PC-3 (cell line): ENCODE measurements around the gene MRFAP1L1. TPM values are rescaled to one million over a fixed set of nuclear protein-coding genes. Genes with fewer than 3 reads are reported as not detected.

Source experiments
- ATAC-seq: fragments of 200-7000 bp; cut with Tn5 transposase; 2 replicates; pipeline ENCODE4 v1.9.1; 2020; ENCODE audit warnings: mild to moderate bottlenecking, moderate library complexity
- BruUV-seq: library from RNA; stranded (reverse); fragments of 400-500 nt; replicated peaks from 2 replicates; lab custom pipeline; 2021; lab: Mats Ljungman, UMichigan
- CTCF ChIA-PET: fragments of 300-600 bp; sonication (Branson Sonifier 250); formaldehyde crosslinking; loops from one replicate; lab custom pipeline; 2022; ENCODE audit warnings: antibody characterized with exemption; lab: Charles Lee
- POLR2A ChIA-PET: fragments of 300-600 bp; sonication (Branson Sonifier 250); formaldehyde crosslinking; loops from one replicate; lab custom pipeline; 2022; ENCODE audit warnings: antibody characterized with exemption; ENCODE audit not compliant: unreplicated experiment; lab: Charles Lee
- DNase-seq: peaks from one replicate; pipeline ENCODE4 v3.0.0-alpha.2; 2015
- H2AFZ ChIP-seq: fragments of 300-600 bp; sonication (generic); 2 replicates; pipeline ENCODE4 v1.6.0; 2016; ENCODE audit warnings: antibody characterized with exemption, low read length
- H3F3A ChIP-seq: fragments of 300-600 bp; sonication (generic); one replicate; pipeline ENCODE4 v1.6.0; 2017; ENCODE audit warnings: antibody characterized with exemption, low read length, control low read depth, mild to moderate bottlenecking; ENCODE audit not compliant: unreplicated experiment
- H3K27ac ChIP-seq: fragments of 300-600 bp; sonication (generic); 2 replicates; pipeline ENCODE4 v1.5.1; 2016; ENCODE audit warnings: mild to moderate bottlenecking, low read length
- H3K27me3 ChIP-seq: fragments of 300-600 bp; sonication (generic); 2 replicates; pipeline ENCODE4 v1.6.1; 2016; ENCODE audit warnings: low read length, mixed read lengths
- H3K36me3 ChIP-seq: fragments of 300-600 bp; sonication (generic); 2 replicates; pipeline ENCODE4 v1.6.1; 2016; ENCODE audit warnings: low read depth, mixed run types, low read length, mixed read lengths
- H3K4me1 ChIP-seq: fragments of 300-600 bp; sonication (generic); 2 replicates; pipeline ENCODE4 v1.5.1; 2016; ENCODE audit warnings: low read length; ENCODE audit not compliant: insufficient read depth
- H3K4me2 ChIP-seq: fragments of 300-600 bp; sonication (generic); 2 replicates; pipeline ENCODE4 v1.6.0; 2016; ENCODE audit warnings: low read length
- H3K4me3 ChIP-seq: fragments of 300-600 bp; sonication (generic); 2 replicates; pipeline ENCODE4 v1.5.1; 2016; ENCODE audit warnings: mild to moderate bottlenecking, low read length, mixed read lengths
- H3K79me2 ChIP-seq: fragments of 300-600 bp; sonication (generic); 2 replicates; pipeline ENCODE4 v1.6.1; 2017; ENCODE audit warnings: low read length, mixed read lengths
- H3K9ac ChIP-seq: fragments of 300-600 bp; sonication (generic); 2 replicates; pipeline ENCODE4 v1.6.0; 2016; ENCODE audit warnings: mild to moderate bottlenecking, low read length
- H3K9me2 ChIP-seq: fragments of 300-600 bp; sonication (generic); replicated peaks from 2 replicates; pipeline ENCODE4 v1.6.1; 2016; ENCODE audit warnings: mixed run types, low read length, mixed read lengths
- H3K9me3 ChIP-seq: fragments of 300-600 bp; sonication (generic); 2 replicates; pipeline ENCODE4 v1.6.1; 2016; ENCODE audit warnings: low read length, mixed read lengths
- H4K20me1 ChIP-seq: fragments of 300-600 bp; sonication (generic); 2 replicates; pipeline ENCODE4 v1.6.1; 2016; ENCODE audit warnings: low read length, mixed read lengths
- EZH2 ChIP-seq: fragments of 300-600 bp; sonication (generic); IDR thresholded peaks from one replicate; pipeline ENCODE4 v1.6.1; 2017; ENCODE audit warnings: antibody characterized with exemption, mild to moderate bottlenecking, low read length; ENCODE audit not compliant: unreplicated experiment
- EZH2phosphoT487 ChIP-seq: fragments of 300-600 bp; sonication (generic); IDR thresholded peaks from 2 replicates; pipeline ENCODE4 v1.6.1; 2018; ENCODE audit warnings: mild to moderate bottlenecking, antibody characterized with exemption, low read length, borderline replicate concordance
- intact Hi-C: fragments of 100-400 bp; cut with micrococcal nuclease; formaldehyde crosslinking; loops from 2 replicates; pipeline ENCODE4 v1.9.0; 2023
- total RNA-seq: library from RNA; depleted of rRNA; stranded (reverse); fragments of >200 nt; gene quantifications from 2 replicates; pipeline ENCODE4 v1.2.3, GENCODE V29; 2014
- TF ChIP-seq, protein P1 (sequence below): fragments of 300-600 bp; sonication (generic); conservative IDR thresholded peaks from 2 replicates; pipeline ENCODE4 v1.5.1; 2017; ENCODE audit warnings: antibody characterized with exemption, low read depth, mild to moderate bottlenecking, low read length

MRFAP1L1 gene
- total RNA-seq, 1 experiment from 2014 or later = 50.5 TPM

DNA sequence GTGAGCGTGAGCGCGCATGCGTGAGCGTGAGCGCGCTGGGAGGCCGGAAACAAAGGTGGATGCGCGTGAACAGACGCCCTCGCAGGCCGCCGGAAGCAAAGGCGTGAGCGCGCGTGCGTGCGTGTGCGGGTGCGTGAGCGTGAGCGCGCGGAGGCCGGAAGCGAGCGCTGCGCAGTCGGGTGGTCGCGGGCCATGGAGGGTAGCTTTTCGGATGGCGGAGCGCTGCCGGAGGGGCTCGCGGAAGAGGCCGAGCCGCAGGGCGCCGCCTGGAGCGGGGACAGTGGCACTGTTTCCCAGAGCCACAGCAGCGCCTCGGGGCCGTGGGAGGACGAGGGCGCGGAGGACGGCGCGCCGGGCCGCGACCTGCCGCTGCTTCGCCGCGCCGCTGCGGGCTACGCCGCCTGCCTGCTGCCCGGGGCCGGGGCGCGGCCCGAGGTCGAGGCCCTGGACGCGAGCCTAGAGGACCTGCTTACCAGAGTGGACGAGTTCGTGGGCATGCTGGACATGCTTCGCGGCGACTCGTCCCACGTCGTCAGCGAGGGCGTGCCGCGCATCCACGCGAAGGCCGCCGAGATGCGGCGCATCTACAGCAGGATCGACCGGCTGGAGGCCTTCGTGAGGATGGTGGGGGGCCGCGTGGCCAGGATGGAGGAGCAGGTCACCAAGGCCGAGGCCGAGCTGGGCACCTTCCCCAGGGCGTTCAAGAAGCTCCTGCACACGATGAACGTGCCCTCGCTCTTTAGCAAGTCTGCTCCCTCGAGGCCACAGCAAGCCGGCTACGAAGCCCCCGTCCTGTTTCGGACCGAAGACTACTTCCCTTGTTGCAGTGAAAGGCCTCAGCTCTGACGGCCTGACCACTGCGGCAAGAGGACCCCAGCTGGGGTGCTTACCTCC lies 6.6 kb upstream of the MRFAP1L1 start, which contains the start of gene BLOC1S4:
BLOC1S4 (plus strand) TSS at position 157 of the 894 bp plus-strand sequence; CDS start at position 193, 36 bp downstream.
- no TSS peak for BruUV-seq
- peak; percentile 66 for ATAC-seq
- CTCF ChIA-PET = no interaction called here

DNA sequence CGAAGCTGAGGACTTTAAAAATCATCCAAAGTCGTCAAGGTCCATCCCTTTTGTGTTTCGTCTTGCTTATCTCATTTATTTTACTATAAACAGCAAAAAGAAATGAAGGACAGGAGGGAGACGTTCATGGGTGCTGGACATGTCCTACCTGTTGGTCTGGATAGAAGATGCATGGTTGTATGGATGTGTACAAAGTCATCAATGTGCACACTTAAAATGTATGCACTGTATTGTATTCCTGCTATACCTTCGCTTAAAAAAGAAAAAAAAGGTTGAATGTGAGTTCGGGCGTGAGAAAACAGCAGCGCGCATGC lies 6.0 kb upstream of the MRFAP1L1 start:
- ChIA-PET CTCF (no interaction called here), POLR2A (no interaction called here)
- Histone ChIP-seq H3K4me1 (peaks cover 9% of the 10 kb centered on the region), H3K27ac (peak overlapping the region; percentile 3; the same call in 1 of the 2 replicates), H3K9ac (peak overlapping the region; percentile 90), H3K4me3 (peak overlapping the region; percentile 89), H3K4me2 (peak overlapping the region; percentile 90), H3K9me3 (no peaks in the 10 kb centered on the region), H3K36me3 (no peaks in the 10 kb centered on the region), H3K79me2 (peaks cover 22% of the 10 kb centered on the region), H2AFZ (peak overlapping the region; percentile 80), H3F3A (no peaks in the 10 kb centered on the region), H3K9me2 (no peaks in the 10 kb centered on the region), H3K27me3 (no peaks in the 10 kb centered on the region), H4K20me1 (peaks cover 2% of the 10 kb centered on the region; the same call in 1 of the 2 replicates)
- intact Hi-C loops = loop anchor here (1.0 to 2.0 kb wide), 2 partner anchors 41 to 159 kb away; a partner anchor contains a TSS
- no TSS peak for BruUV-seq
- DNase-seq (no peak), ATAC-seq (no peak; the same call in 1 of the 2 replicates)
- TF ChIP-seq EZH2phosphoT487 = no peak
- TF ChIP-seq, protein P1, sequence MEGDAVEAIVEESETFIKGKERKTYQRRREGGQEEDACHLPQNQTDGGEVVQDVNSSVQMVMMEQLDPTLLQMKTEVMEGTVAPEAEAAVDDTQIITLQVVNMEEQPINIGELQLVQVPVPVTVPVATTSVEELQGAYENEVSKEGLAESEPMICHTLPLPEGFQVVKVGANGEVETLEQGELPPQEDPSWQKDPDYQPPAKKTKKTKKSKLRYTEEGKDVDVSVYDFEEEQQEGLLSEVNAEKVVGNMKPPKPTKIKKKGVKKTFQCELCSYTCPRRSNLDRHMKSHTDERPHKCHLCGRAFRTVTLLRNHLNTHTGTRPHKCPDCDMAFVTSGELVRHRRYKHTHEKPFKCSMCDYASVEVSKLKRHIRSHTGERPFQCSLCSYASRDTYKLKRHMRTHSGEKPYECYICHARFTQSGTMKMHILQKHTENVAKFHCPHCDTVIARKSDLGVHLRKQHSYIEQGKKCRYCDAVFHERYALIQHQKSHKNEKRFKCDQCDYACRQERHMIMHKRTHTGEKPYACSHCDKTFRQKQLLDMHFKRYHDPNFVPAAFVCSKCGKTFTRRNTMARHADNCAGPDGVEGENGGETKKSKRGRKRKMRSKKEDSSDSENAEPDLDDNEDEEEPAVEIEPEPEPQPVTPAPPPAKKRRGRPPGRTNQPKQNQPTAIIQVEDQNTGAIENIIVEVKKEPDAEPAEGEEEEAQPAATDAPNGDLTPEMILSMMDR = no peak
- no peak for TF ChIP-seq EZH2

More for the DNA sequence above, 6.6 kb upstream of the MRFAP1L1 start, which contains the start of gene BLOC1S4:
- Histone ChIP-seq H3K27ac (peak within 1 kb of the TSS; percentile 54), H3K9ac (peak within 1 kb of the TSS; percentile 90), H3K9me3 (no peaks in the 10 kb centered on the region), H3F3A (no peaks in the 10 kb centered on the region), H3K4me1 (peaks cover 9% of the 10 kb centered on the region), H3K4me3 (peak within 1 kb of the TSS; percentile 89), H3K9me2 (no peaks in the 10 kb centered on the region), H3K79me2 (peaks cover 22% of the 10 kb centered on the region), H4K20me1 (peaks cover 2% of the 10 kb centered on the region; the same call in 1 of the 2 replicates), H2AFZ (peak within 1 kb of the TSS; percentile 80), H3K4me2 (peak within 1 kb of the TSS; percentile 90), H3K36me3 (no peaks in the 10 kb centered on the region), H3K27me3 (no peaks in the 10 kb centered on the region)
- intact Hi-C loops = loop anchor here (1.0 to 2.0 kb wide), 2 partner anchors 41 to 158 kb away; a partner anchor contains a TSS
- POLR2A ChIA-PET = no interaction called here
- TF ChIP-seq EZH2 (no peak), EZH2phosphoT487 (no peak)
- TF ChIP-seq, protein P1 = no peak
- peak; percentile 86 for DNase-seq
